Osteoblast (primary cell): ENCODE measurements around the gene UBE2Q1. TPM values are rescaled to one million over a fixed set of nuclear protein-coding genes. Genes with fewer than 3 reads are reported as not detected.

ENCODE experiments used
- DNase-seq: peaks from one replicate; pipeline ENCODE4 v3.0.0; 2011; ENCODE audit warnings: low spot score, mixed read lengths; ENCODE audit not compliant: insufficient read length; ENCODE audit errors: missing footprints
- H2AFZ ChIP-seq: 2 replicates; pipeline ENCODE4 v1.6.0; 2011; ENCODE audit warnings: mild to moderate bottlenecking, low read length
- H3K27ac ChIP-seq: 2 replicates; pipeline ENCODE4 v1.5.1; 2011; ENCODE audit warnings: mild to moderate bottlenecking, low read depth, low read length, moderate library complexity
- H3K27me3 ChIP-seq: 2 replicates; pipeline ENCODE4 v1.6.0; 2012; ENCODE audit warnings: mild to moderate bottlenecking, control low read depth, inconsistent platforms, low read length, moderate library complexity; ENCODE audit not compliant: insufficient read depth
- H3K36me3 ChIP-seq: 2 replicates; pipeline ENCODE4 v1.5.1; 2011; ENCODE audit warnings: mild to moderate bottlenecking, low read length, control low read depth, moderate library complexity; ENCODE audit not compliant: insufficient read depth
- H3K4me1 ChIP-seq: 2 replicates; pipeline ENCODE4 v1.5.1; 2011; ENCODE audit warnings: mild to moderate bottlenecking, low read length, control low read depth, moderate library complexity; ENCODE audit not compliant: insufficient read depth
- H3K4me2 ChIP-seq: 2 replicates; pipeline ENCODE4 v1.6.0; 2011; ENCODE audit warnings: mild to moderate bottlenecking, low read length; ENCODE audit not compliant: insufficient read depth
- H3K4me3 ChIP-seq: fragments of 200-600 bp; sonication (generic); 3 replicates; pipeline ENCODE4 v1.5.1; 2012; ENCODE audit warnings: mild to moderate bottlenecking, low read length, inconsistent platforms; ENCODE audit not compliant: insufficient read depth
- H3K79me2 ChIP-seq: 2 replicates; pipeline ENCODE4 v1.6.0; 2012; ENCODE audit warnings: mild to moderate bottlenecking, low read length, control low read depth, inconsistent platforms; ENCODE audit not compliant: insufficient read depth
- H3K9me3 ChIP-seq: 2 replicates; pipeline ENCODE4 v1.5.1; 2011; ENCODE audit warnings: low read depth, low read length, control low read depth
- H4K20me1 ChIP-seq: 2 replicates; pipeline ENCODE4 v1.6.0; 2012; ENCODE audit warnings: mild to moderate bottlenecking, low read length, control low read depth; ENCODE audit not compliant: insufficient read depth
- CTCF ChIP-seq: IDR thresholded peaks from 2 replicates; pipeline ENCODE4 v1.5.1; 2011; ENCODE audit warnings: mild to moderate bottlenecking, low read depth, low read length, moderate library complexity; ENCODE audit errors: extremely low read depth
- total RNA-seq: library from RNA; depleted of rRNA; stranded (reverse); fragments of >200 nt; gene quantifications from 2 replicates; pipeline ENCODE4 v1.2.3, GENCODE V29; 2012

UBE2Q1 gene
- total RNA-seq, 1 donor: 27.9 TPM

GRCh38 chr1:154605534-154605933 lies 47.1 kb upstream of the UBE2Q1 start:
- H4K20me1 ChIP-seq: peaks cover 61% of the 10 kb centered on the region
- peaks cover 19% of the 10 kb centered on the region for H3K4me1 ChIP-seq
- no peak overlapping the region for H3K4me3 ChIP-seq
- H3K4me2 ChIP-seq: no peak overlapping the region
- no peak overlapping the region for H3K27ac ChIP-seq
- no peak for DNase-seq
- no peak for TF ChIP-seq CTCF
- no peak overlapping the region for H2AFZ ChIP-seq
- no peaks in the 10 kb centered on the region for H3K27me3 ChIP-seq
- no peaks in the 10 kb centered on the region for H3K9me3 ChIP-seq
- peaks cover 18% of the 10 kb centered on the region for H3K36me3 ChIP-seq
- peaks cover 93% of the 10 kb centered on the region for H3K79me2 ChIP-seq

- TF ChIP-seq CTCF: no peak
- peaks cover 21% of the 10 kb centered on the region for H3K36me3 ChIP-seq
- peaks cover 88% of the 10 kb centered on the region for H3K79me2 ChIP-seq
- no peak overlapping the region for H3K4me2 ChIP-seq
- H3K27ac ChIP-seq: no peak overlapping the region
- no peaks in the 10 kb centered on the region for H3K9me3 ChIP-seq
- peaks cover 27% of the 10 kb centered on the region for H3K4me1 ChIP-seq
- no peak for DNase-seq
- no peak overlapping the region for H3K4me3 ChIP-seq
- peaks cover 70% of the 10 kb centered on the region for H4K20me1 ChIP-seq
- no peaks in the 10 kb centered on the region for H3K27me3 ChIP-seq
- no peak overlapping the region for H2AFZ ChIP-seq
These were observed 44.9 kb upstream of the UBE2Q1 start for GRCh38 chr1:154603317-154603716.

GRCh38 chr1:154599658-154600057 lies 41.2 kb upstream of the UBE2Q1 start:
- no peak overlapping the region for H3K4me3 ChIP-seq
- peaks cover 81% of the 10 kb centered on the region for H3K79me2 ChIP-seq
- H2AFZ ChIP-seq: no peak overlapping the region
- H3K4me1 ChIP-seq: peaks cover 22% of the 10 kb centered on the region
- H3K4me2 ChIP-seq: peak overlapping the region; percentile 1
- no peak for TF ChIP-seq CTCF
- H3K27me3 ChIP-seq: no peaks in the 10 kb centered on the region
- H3K27ac ChIP-seq: peak overlapping the region; percentile 26
- peaks cover 55% of the 10 kb centered on the region for H3K36me3 ChIP-seq
- no peaks in the 10 kb centered on the region for H3K9me3 ChIP-seq
- no peak for DNase-seq
- H4K20me1 ChIP-seq: peaks cover 75% of the 10 kb centered on the region

GRCh38 chr1:154598871-154599635 lies 40.6 kb upstream of the UBE2Q1 start:
- no peak for TF ChIP-seq CTCF
- no peak for DNase-seq
- H4K20me1 ChIP-seq: peaks cover 71% of the 10 kb centered on the region
- H3K4me1 ChIP-seq: peaks cover 22% of the 10 kb centered on the region
- H3K27ac ChIP-seq: peak overlapping the region; percentile 26
- no peak overlapping the region for H2AFZ ChIP-seq
- H3K4me2 ChIP-seq: peak overlapping the region; percentile 1
- H3K36me3 ChIP-seq: peaks cover 61% of the 10 kb centered on the region
- H3K4me3 ChIP-seq: no peak overlapping the region
- no peaks in the 10 kb centered on the region for H3K27me3 ChIP-seq
- H3K79me2 ChIP-seq: peaks cover 77% of the 10 kb centered on the region
- no peaks in the 10 kb centered on the region for H3K9me3 ChIP-seq
